Neural cell (in vitro differentiated cells): ENCODE measurements around the gene TBL1X. TPM values are rescaled to one million over a fixed set of nuclear protein-coding genes. Genes with fewer than 3 reads are reported as not detected.

Experiments
- H2AFZ ChIP-seq: fragments of 200-600, 300-800 bp; sonication (generic), shearing (Covaris generic); 2 replicates; pipeline ENCODE4 v1.6.0; 2014; ENCODE audit warnings: low read depth, mild to moderate bottlenecking, antibody characterized with exemption, low read length, moderate library complexity
- H3F3A ChIP-seq: fragments of 200-600 bp; shearing (Covaris generic); 2 replicates; pipeline ENCODE4 v1.6.1; 2016; ENCODE audit warnings: mild to moderate bottlenecking, moderate library complexity, mixed read lengths, antibody characterized with exemption, low read length; ENCODE audit not compliant: insufficient read depth, poor library complexity, severe bottlenecking
- H3K27ac ChIP-seq: fragments of 200-600, 300-800 bp; sonication (generic), shearing (Covaris generic); 2 replicates; pipeline ENCODE4 v1.5.1; 2014; ENCODE audit warnings: mild to moderate bottlenecking, low read length, moderate library complexity
- H3K27me3 ChIP-seq: fragments of 300-800, 200-600 bp; sonication (generic), shearing (Covaris generic); 2 replicates; pipeline ENCODE4 v1.6.0; 2014; ENCODE audit warnings: mild to moderate bottlenecking, low read depth, low read length, moderate library complexity; ENCODE audit not compliant: insufficient read depth
- H3K36me3 ChIP-seq: fragments of 300-800, 200-600 bp; sonication (generic), shearing (Covaris generic); 2 replicates; pipeline ENCODE4 v1.5.1; 2014; ENCODE audit warnings: mild to moderate bottlenecking, antibody characterized with exemption, low read length, moderate library complexity; ENCODE audit not compliant: insufficient read depth
- H3K4me2 ChIP-seq: fragments of 300-800, 200-600 bp; sonication (generic), shearing (Covaris generic); 2 replicates; pipeline ENCODE4 v1.6.0; 2014; ENCODE audit warnings: mild to moderate bottlenecking, low read length
- H3K4me3 ChIP-seq: fragments of 300-800, 200-600 bp; sonication (generic), shearing (Covaris generic); 2 replicates; pipeline ENCODE4 v1.5.1; 2014; ENCODE audit warnings: mild to moderate bottlenecking, low read length, moderate library complexity
- H3K79me2 ChIP-seq: fragments of 200-600 bp; shearing (Covaris generic); replicated peaks from 2 replicates; pipeline ENCODE4 v1.6.0; 2014; ENCODE audit warnings: mild to moderate bottlenecking, low read length, moderate library complexity; ENCODE audit not compliant: insufficient read depth
- H3K9ac ChIP-seq: fragments of 300-800, 200-600 bp; sonication (generic), shearing (Covaris generic); 2 replicates; pipeline ENCODE4 v1.6.1; 2016; ENCODE audit warnings: mild to moderate bottlenecking, low read length, mixed read lengths
- H3K9me2 ChIP-seq: fragments of 200-600 bp; shearing (Covaris generic); 2 replicates; pipeline ENCODE4 v1.6.1; 2016; ENCODE audit warnings: mild to moderate bottlenecking, low read length, mixed read lengths; ENCODE audit not compliant: insufficient read depth
- H3K9me3 ChIP-seq: fragments of 200-600, 300-800 bp; sonication (generic), shearing (Covaris generic); 2 replicates; pipeline ENCODE4 v1.6.1; 2016; ENCODE audit warnings: mild to moderate bottlenecking, mixed run types, low read length, moderate library complexity, mixed read lengths
- H4K20me1 ChIP-seq: fragments of 200-600 bp; shearing (Covaris generic); 2 replicates; pipeline ENCODE4 v1.6.1; 2016; ENCODE audit warnings: mild to moderate bottlenecking, mixed run types; ENCODE audit not compliant: insufficient read depth
- CTCF ChIP-seq: fragments of 450-650 bp; IDR thresholded peaks from 2 replicates; pipeline ENCODE4 v1.5.1; 2014; ENCODE audit warnings: antibody characterized with exemption, mild to moderate bottlenecking, moderate library complexity; ENCODE audit not compliant: poor library complexity, severe bottlenecking
- EP300 ChIP-seq: fragments of 450-650 bp; conservative IDR thresholded peaks from 2 replicates; pipeline ENCODE4 v1.6.1; 2014; ENCODE audit warnings: antibody characterized with exemption, mild to moderate bottlenecking, moderate library complexity; ENCODE audit not compliant: poor library complexity, severe bottlenecking
- EZH2 ChIP-seq: fragments of 200-600, 300-800 bp; shearing (Covaris generic), sonication (generic); IDR thresholded peaks from 2 replicates; pipeline ENCODE4 v1.6.1; 2014; ENCODE audit warnings: antibody characterized with exemption, low read length, borderline replicate concordance, mild to moderate bottlenecking; ENCODE audit not compliant: insufficient read depth, poor library complexity, severe bottlenecking
- MXI1 ChIP-seq: fragments of 450-650 bp; conservative IDR thresholded peaks from 2 replicates; pipeline ENCODE4 v1.6.1; 2014; ENCODE audit warnings: antibody characterized with exemption, mild to moderate bottlenecking; ENCODE audit not compliant: poor library complexity, severe bottlenecking
- POLR2AphosphoS5 ChIP-seq: IDR thresholded peaks from 2 replicates; pipeline ENCODE4 v1.6.1; 2012
- RAD21 ChIP-seq: fragments of 450-650 bp; conservative IDR thresholded peaks from 2 replicates; pipeline ENCODE4 v1.6.1; 2014; ENCODE audit warnings: antibody characterized with exemption, mild to moderate bottlenecking, moderate library complexity
- SMC3 ChIP-seq: fragments of 450-650 bp; conservative IDR thresholded peaks from 2 replicates; pipeline ENCODE4 v1.6.1; 2014; ENCODE audit warnings: antibody characterized with exemption, mild to moderate bottlenecking, moderate library complexity; ENCODE audit not compliant: poor library complexity
- TAF1 ChIP-seq: IDR thresholded peaks from 2 replicates; pipeline ENCODE4 v1.6.1; 2012; ENCODE audit warnings: low read depth
- polyA plus RNA-seq: library from polyadenylated mRNA; depleted of rRNA; stranded (reverse); fragments of >200 nt; gene quantifications from 2 replicates; pipeline ENCODE4 v1.2.3, GENCODE V29; 2014
- TF ChIP-seq, protein P1 (sequence below): IDR thresholded peaks from 2 replicates; pipeline ENCODE4 v1.6.1; 2012; ENCODE audit warnings: borderline replicate concordance

Gene TBL1X
- polyA plus RNA-seq, 1 donor from 2014 or later = 2.2 TPM

- Histone ChIP-seq H3K27me3 (no peaks in the 10 kb centered on the region), H3K4me2 (no peak overlapping the region), H3K9me2 (no peaks in the 10 kb centered on the region), H2AFZ (no peak overlapping the region), H3K4me3 (no peak overlapping the region), H3F3A (no peaks in the 10 kb centered on the region), H4K20me1 (no peaks in the 10 kb centered on the region), H3K9ac (no peak overlapping the region), H3K9me3 (no peaks in the 10 kb centered on the region), H3K36me3 (no peaks in the 10 kb centered on the region), H3K79me2 (no peaks in the 10 kb centered on the region), H3K27ac (no peak overlapping the region)
- TF ChIP-seq RAD21 (no peak), TAF1 (no peak)
Observed at GRCh38 chrX:9677098-9677739, 212.4 kb downstream of the TBL1X start.

DNA sequence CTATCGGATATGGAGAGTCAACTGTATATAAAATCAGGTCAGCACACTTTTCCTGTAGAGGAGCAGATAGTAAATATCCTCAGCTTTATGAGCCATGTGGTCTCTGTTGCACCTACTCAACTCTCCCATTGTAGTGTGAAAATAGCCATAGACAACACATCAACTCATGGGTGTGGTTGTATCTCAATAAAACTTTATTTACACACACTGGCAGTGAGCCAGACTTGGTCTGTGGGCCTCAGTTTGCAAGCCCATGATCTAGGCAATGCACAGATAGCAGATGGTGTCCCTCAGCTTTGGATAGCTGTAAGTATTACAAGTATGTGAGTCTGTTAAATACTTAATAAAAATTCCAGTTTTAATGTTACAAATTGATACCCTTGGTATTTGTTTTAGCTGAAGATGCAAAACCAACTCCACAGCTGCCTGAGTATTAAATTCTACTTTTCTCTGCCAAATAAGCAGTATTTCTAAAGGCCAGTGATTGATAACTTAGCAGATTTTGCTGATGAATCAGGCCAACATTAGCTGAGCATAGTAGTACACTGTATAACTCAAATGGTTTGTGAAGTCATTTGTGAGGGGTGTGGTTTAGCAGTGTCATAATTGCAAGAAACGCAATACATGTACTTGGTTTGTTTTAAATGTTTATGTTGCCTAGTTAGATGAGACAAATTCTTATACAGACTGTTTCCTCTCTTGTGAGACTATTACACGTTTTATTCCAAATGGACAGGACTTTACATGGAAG lies 213.5 kb downstream of the TBL1X start:
- Histone ChIP-seq H3K4me3 (no peak overlapping the region), H3K9me3 (no peaks in the 10 kb centered on the region), H3K27me3 (no peaks in the 10 kb centered on the region), H3K36me3 (no peaks in the 10 kb centered on the region), H3K9ac (no peak overlapping the region), H3K27ac (no peak overlapping the region), H4K20me1 (no peaks in the 10 kb centered on the region), H3K9me2 (no peaks in the 10 kb centered on the region), H3F3A (no peaks in the 10 kb centered on the region), H3K4me2 (no peak overlapping the region), H2AFZ (no peak overlapping the region), H3K79me2 (no peaks in the 10 kb centered on the region)
- TF ChIP-seq TAF1 = no peak
- TF ChIP-seq EZH2 = no peak
- TF ChIP-seq, protein P1, sequence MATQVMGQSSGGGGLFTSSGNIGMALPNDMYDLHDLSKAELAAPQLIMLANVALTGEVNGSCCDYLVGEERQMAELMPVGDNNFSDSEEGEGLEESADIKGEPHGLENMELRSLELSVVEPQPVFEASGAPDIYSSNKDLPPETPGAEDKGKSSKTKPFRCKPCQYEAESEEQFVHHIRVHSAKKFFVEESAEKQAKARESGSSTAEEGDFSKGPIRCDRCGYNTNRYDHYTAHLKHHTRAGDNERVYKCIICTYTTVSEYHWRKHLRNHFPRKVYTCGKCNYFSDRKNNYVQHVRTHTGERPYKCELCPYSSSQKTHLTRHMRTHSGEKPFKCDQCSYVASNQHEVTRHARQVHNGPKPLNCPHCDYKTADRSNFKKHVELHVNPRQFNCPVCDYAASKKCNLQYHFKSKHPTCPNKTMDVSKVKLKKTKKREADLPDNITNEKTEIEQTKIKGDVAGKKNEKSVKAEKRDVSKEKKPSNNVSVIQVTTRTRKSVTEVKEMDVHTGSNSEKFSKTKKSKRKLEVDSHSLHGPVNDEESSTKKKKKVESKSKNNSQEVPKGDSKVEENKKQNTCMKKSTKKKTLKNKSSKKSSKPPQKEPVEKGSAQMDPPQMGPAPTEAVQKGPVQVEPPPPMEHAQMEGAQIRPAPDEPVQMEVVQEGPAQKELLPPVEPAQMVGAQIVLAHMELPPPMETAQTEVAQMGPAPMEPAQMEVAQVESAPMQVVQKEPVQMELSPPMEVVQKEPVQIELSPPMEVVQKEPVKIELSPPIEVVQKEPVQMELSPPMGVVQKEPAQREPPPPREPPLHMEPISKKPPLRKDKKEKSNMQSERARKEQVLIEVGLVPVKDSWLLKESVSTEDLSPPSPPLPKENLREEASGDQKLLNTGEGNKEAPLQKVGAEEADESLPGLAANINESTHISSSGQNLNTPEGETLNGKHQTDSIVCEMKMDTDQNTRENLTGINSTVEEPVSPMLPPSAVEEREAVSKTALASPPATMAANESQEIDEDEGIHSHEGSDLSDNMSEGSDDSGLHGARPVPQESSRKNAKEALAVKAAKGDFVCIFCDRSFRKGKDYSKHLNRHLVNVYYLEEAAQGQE = no peak
- no peak for TF ChIP-seq POLR2AphosphoS5
- TF ChIP-seq EP300 = no peak
- TF ChIP-seq CTCF = no peak
- no peak for TF ChIP-seq SMC3
- no peak for TF ChIP-seq RAD21
- TF ChIP-seq MXI1 = no peak
